GM12878 (cell line): Measurements from ENCODE around the gene UBE2D3. TPM values are rescaled to one million over a fixed set of nuclear protein-coding genes. Genes with fewer than 3 reads are reported as not detected.
A peak's percentile ranks its signal among the peaks of the same experiment; 100 is the strongest.

Experiments
- ATF2 ChIP-seq: IDR thresholded peaks from 2 replicates; pipeline ENCODE4 v1.6.1; 2012; ENCODE audit warnings: low read length, inconsistent platforms
- CHD2 ChIP-seq: IDR thresholded peaks from 2 replicates; pipeline ENCODE4 v1.6.1; 2011; ENCODE audit warnings: low read depth, low read length, improper control_type of control experiment, borderline replicate concordance
- CREB1 ChIP-seq: IDR thresholded peaks from 2 replicates; pipeline ENCODE4 v1.6.1; 2012; ENCODE audit warnings: low read depth, mild to moderate bottlenecking, inconsistent platforms
- E4F1 ChIP-seq: fragments of 450-650 bp; IDR thresholded peaks from 2 replicates; pipeline ENCODE4 v1.6.1; 2018; ENCODE audit warnings: borderline replicate concordance, mild to moderate bottlenecking; ENCODE audit not compliant: partially characterized antibody
- GABPA ChIP-seq: IDR thresholded peaks from 2 replicates; pipeline ENCODE4 v1.6.1; 2014; ENCODE audit warnings: antibody characterized with exemption, low read depth, mild to moderate bottlenecking, inconsistent platforms
- LARP7 ChIP-seq: fragments of 450-650 bp; IDR thresholded peaks from 2 replicates; pipeline ENCODE4 v1.6.1; 2017; ENCODE audit warnings: mild to moderate bottlenecking
- MEF2A ChIP-seq: IDR thresholded peaks from 2 replicates; pipeline ENCODE4 v1.6.1; 2011; ENCODE audit warnings: low read depth, mild to moderate bottlenecking, low read length, moderate library complexity; ENCODE audit not compliant: insufficient read depth
- MYC ChIP-seq: IDR thresholded peaks from 2 replicates; pipeline ENCODE4 v1.6.1; 2011; ENCODE audit warnings: mild to moderate bottlenecking, low read length, moderate library complexity, inconsistent platforms; ENCODE audit not compliant: insufficient read depth, insufficient replicate concordance, insufficient read length, severe bottlenecking
- NFYA ChIP-seq: IDR thresholded peaks from 2 replicates; pipeline ENCODE4 v1.6.1; 2011; ENCODE audit warnings: low read depth, mild to moderate bottlenecking, low read length, improper control_type of control experiment, borderline replicate concordance
- REST ChIP-seq: IDR thresholded peaks from 2 replicates; pipeline ENCODE4 v1.6.1; 2012; ENCODE audit warnings: mild to moderate bottlenecking, low read depth, low read length
- SIN3A ChIP-seq: IDR thresholded peaks from 2 replicates; pipeline ENCODE4 v1.6.1; 2012; ENCODE audit warnings: low read depth, low read length, improper control_type of control experiment
- USF1 ChIP-seq: IDR thresholded peaks from 2 replicates; pipeline ENCODE4 v1.6.1; 2011; ENCODE audit warnings: borderline replicate concordance, low read depth, mild to moderate bottlenecking, moderate library complexity, mixed read lengths, low read length; ENCODE audit not compliant: insufficient read depth; ENCODE audit errors: extremely low read length
- ZNF217 ChIP-seq: fragments of 450-650 bp; IDR thresholded peaks from 2 replicates; pipeline ENCODE4 v1.6.1; 2017; ENCODE audit warnings: antibody characterized with exemption, mild to moderate bottlenecking
- ZNF384 ChIP-seq: IDR thresholded peaks from 2 replicates; pipeline ENCODE4 v1.6.1; 2012; ENCODE audit warnings: low read depth, mild to moderate bottlenecking, low read length, improper control_type of control experiment, borderline replicate concordance
- ZNF592 ChIP-seq: fragments of 450-650 bp; IDR thresholded peaks from 2 replicates; pipeline ENCODE4 v1.6.1; 2017; ENCODE audit warnings: mild to moderate bottlenecking, moderate library complexity
- polyA plus RNA-seq, 11 experiments: library from polyadenylated mRNA; depleted of rRNA in 4 of 11; unstranded in 6 of 11; stranded (reverse) in 5 of 11; fragments of >200 nt; fragmentation: Nextera tagmentation in 4 of 11; fragmentation: Illumina TruSeq in 1 of 11; extraction: Ambion mirVana in 4 of 11; extraction: Trizol in 1 of 11; gene quantifications; 1 replicate in 1 of 11; 2 replicates in 10 of 11; pipeline versions ENCODE4 v1.2.1 to v1.2.3, GENCODE V29; 2011 to 2016; ENCODE audit warnings: inconsistent platforms in 2 of 11, missing spikeins in 2 of 11, low read depth in 1 of 11
- total RNA-seq, 4 experiments: library from RNA; depleted of rRNA in 3 of 4; stranded (reverse); fragments of >200 nt in 3 of 4; fragmentation: Illumina TruSeq in 1 of 4; extraction: Trizol in 1 of 4; gene quantifications; 2 replicates each; pipeline versions ENCODE4 v1.2.1 to v1.2.3, GENCODE V29; 2013 to 2021

The UBE2D3 gene
- total and polyA plus RNA-seq, 10 of the 15 experiments (the other 5 are each of a cell fraction or from before 2014, with no cell fraction given): 162 to 572 (median 395) TPM

GRCh38 chr4:102826890-102827673 is at the start of gene UBE2D3 (continued):
- no peak for TF ChIP-seq REST
- TF ChIP-seq MEF2A: peak; percentile 68; the same call in 1 of the 2 replicates
- TF ChIP-seq MYC: peak; percentile 91
- peak; percentile 91 for TF ChIP-seq CHD2
- peak; percentile 51; the same call in 1 of the 2 replicates for TF ChIP-seq ZNF217
- TF ChIP-seq USF1: no peak
- TF ChIP-seq CREB1: peak; percentile 79
- TF ChIP-seq SIN3A: peak; percentile 78; the same call in 1 of the 2 replicates
- TF ChIP-seq NFYA: no peak
- TF ChIP-seq ATF2: no peak; the same call in 1 of the 2 replicates
- peak; percentile 99 for TF ChIP-seq LARP7
- TF ChIP-seq E4F1: no peak
- no peak for TF ChIP-seq GABPA
- no peak for TF ChIP-seq ZNF384
- TF ChIP-seq ZNF592: no peak
